Breast epithelium (tissue), 4 donors: ENCODE measurements around the gene RPL28. TPM values are rescaled to one million over a fixed set of nuclear protein-coding genes. Genes with fewer than 3 reads are reported as not detected.
A peak's percentile ranks its signal among the peaks of the same experiment; 100 is the strongest.
"Not testable (repeated sequence)": the region's sequence is repeated elsewhere in the genome, so short reads cannot be mapped to it uniquely, and the experiment has no call there.

ENCODE experiments used
- DNase-seq, 2 donors: peaks; one replicate each; pipeline ENCODE4 v3.0.0-alpha.2; 2019; ENCODE audit warnings: low spot score in 2 of 2
- H3K27ac ChIP-seq, 2 donors: fragments of 200-600 bp; sonication (generic) in 1 of 2; one replicate each; pipeline ENCODE4 v1.5.1; 2016 to 2019; ENCODE audit warnings: mild to moderate bottlenecking in 1 of 2
- H3K27me3 ChIP-seq, 2 donors: fragments of 200-600 bp; sonication (generic) in 1 of 2; one replicate each; pipeline versions ENCODE4 v1.5.1 to v1.6.0; 2017 to 2019; ENCODE audit warnings: control low read depth in 1 of 2, mild to moderate bottlenecking in 1 of 2
- H3K36me3 ChIP-seq: fragments of 200-600 bp; one replicate; pipeline ENCODE4 v1.5.1; 2019
- H3K4me1 ChIP-seq, 2 donors: fragments of 200-600 bp; sonication (generic); one replicate each; pipeline ENCODE4 v1.5.1; 2016 to 2019; ENCODE audit warnings: control low read depth in 1 of 2
- H3K4me3 ChIP-seq, 3 donors: fragments of 200-600 bp; sonication (generic); 1 replicate in 2 of 3; 2 replicates in 1 of 3; pipeline ENCODE4 v1.5.1; 2016 to 2019; ENCODE audit warnings: mild to moderate bottlenecking in 3 of 3, moderate library complexity in 2 of 3
- H3K9me3 ChIP-seq, 2 donors: fragments of 200-600 bp; sonication (generic) in 1 of 2; one replicate each; pipeline ENCODE4 v1.5.1; 2016 to 2019; ENCODE audit warnings: control low read depth in 1 of 2
- CTCF ChIP-seq, 3 donors: fragments of 450-650 bp; IDR thresholded peaks; one replicate each; pipeline ENCODE4 v1.5.1; 2016 to 2017; ENCODE audit warnings: antibody characterized with exemption in 3 of 3, mild to moderate bottlenecking in 3 of 3, moderate library complexity in 3 of 3
- POLR2A ChIP-seq: fragments of 450-650 bp; IDR thresholded peaks from one replicate; pipeline ENCODE4 v1.6.1; 2016; ENCODE audit warnings: antibody characterized with exemption, mild to moderate bottlenecking, moderate library complexity
- POLR2AphosphoS5 ChIP-seq, 3 donors: sonication (generic); formaldehyde crosslinking; IDR thresholded peaks; one replicate each; pipeline ENCODE4 v1.6.1; 2017; ENCODE audit warnings: antibody characterized with exemption in 3 of 3
- intact Hi-C: fragments of 100-400 bp; cut with DNase I; formaldehyde crosslinking; loops from one replicate; pipeline ENCODE4 v1.15.1; 2023; ENCODE audit warnings: low total_unique reads
- total RNA-seq, 3 donors: library from RNA; depleted of rRNA; stranded (reverse); fragments of >200 nt; gene quantifications; one replicate each; pipeline ENCODE4 v1.1.0, GENCODE V29; 2016

The RPL28 gene
- total RNA-seq, 3 donors from 2014 or later, result 462 to 673 (median 471) TPM

DNA sequence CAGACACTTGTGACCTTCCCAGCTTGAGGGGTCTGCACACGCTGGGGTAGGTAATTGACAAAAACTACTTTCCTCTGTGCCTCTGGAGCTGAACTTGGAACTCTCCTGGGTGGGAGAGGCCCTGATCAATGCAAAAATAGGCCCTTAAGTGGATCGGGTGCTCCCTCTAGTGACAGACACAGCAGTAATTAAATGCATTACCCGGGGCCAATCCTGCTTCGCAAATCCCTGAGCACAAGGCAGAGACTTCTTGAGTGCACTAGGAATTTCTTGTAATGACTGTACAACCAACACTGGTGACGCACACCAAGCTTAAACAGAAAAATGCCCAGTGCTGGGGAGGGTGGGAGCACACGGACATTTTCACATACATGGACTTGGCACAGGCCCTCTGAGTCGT, 32.5 kb downstream of the RPL28 start:
- peak in 1 of 2 donors; percentile 35 for DNase-seq
- Histone ChIP-seq H3K9me3 (no peaks in the 10 kb centered on the region), H3K27ac (no peak overlapping the region), H3K4me1 (no peaks in the 10 kb centered on the region), H3K27me3 (peaks cover 0 to 10% of the 10 kb centered on the region in 2 donors), H3K4me3 (no peak overlapping the region), H3K36me3 (no peaks in the 10 kb centered on the region)
- no peak for TF ChIP-seq POLR2AphosphoS5 (IDR thresholded peaks at IDR 0.05)
- TF ChIP-seq POLR2A, result no peak
- TF ChIP-seq CTCF (IDR thresholded peaks at IDR 0.05), result peak; percentile 38 to 68 (median 68)
- intact Hi-C loops, result loop anchor here (5.0 kb wide), 1 partner anchor 84 kb away; no protein-coding TSS in a partner anchor

- no peak for TF ChIP-seq POLR2AphosphoS5 (IDR thresholded peaks at IDR 0.05)
- no peak for TF ChIP-seq POLR2A
- TF ChIP-seq CTCF (IDR thresholded peaks at IDR 0.05), result no peak
- DNase-seq, result no peak
- Histone ChIP-seq H3K4me1 (no peaks in the 10 kb centered on the region), H3K36me3 (no peaks in the 10 kb centered on the region), H3K4me3 (no peak overlapping the region), H3K9me3 (no peaks in the 10 kb centered on the region), H3K27me3 (peaks cover 0 to 10% of the 10 kb centered on the region in 2 donors), H3K27ac (no peak overlapping the region)
- intact Hi-C loops, result loop anchor here (5.0 kb wide), 1 partner anchor 83 kb away; no protein-coding TSS in a partner anchor
These were observed 33.4 kb downstream of the RPL28 start for GRCh38 chr19:55419103-55419502.

- H3K9me3 ChIP-seq, result no peaks in the 10 kb centered on the region
- intact Hi-C loops, result loop anchor here (5.0 kb wide), 1 partner anchor 83 kb away; no protein-coding TSS in a partner anchor
- H3K4me1 ChIP-seq, result no peaks in the 10 kb centered on the region
- H3K4me3 ChIP-seq, result no peak overlapping the region
- TF ChIP-seq POLR2A (no peak), CTCF (IDR thresholded peaks at IDR 0.05) (no peak), POLR2AphosphoS5 (IDR thresholded peaks at IDR 0.05) (no peak)
- H3K27me3 ChIP-seq, result peaks cover 0 to 15% of the 10 kb centered on the region in 2 donors
- no peaks in the 10 kb centered on the region for H3K36me3 ChIP-seq
- no peak overlapping the region for H3K27ac ChIP-seq
- DNase-seq, result no peak
These were observed 34.0 kb downstream of the RPL28 start for GRCh38 chr19:55419624-55420236.

DNA sequence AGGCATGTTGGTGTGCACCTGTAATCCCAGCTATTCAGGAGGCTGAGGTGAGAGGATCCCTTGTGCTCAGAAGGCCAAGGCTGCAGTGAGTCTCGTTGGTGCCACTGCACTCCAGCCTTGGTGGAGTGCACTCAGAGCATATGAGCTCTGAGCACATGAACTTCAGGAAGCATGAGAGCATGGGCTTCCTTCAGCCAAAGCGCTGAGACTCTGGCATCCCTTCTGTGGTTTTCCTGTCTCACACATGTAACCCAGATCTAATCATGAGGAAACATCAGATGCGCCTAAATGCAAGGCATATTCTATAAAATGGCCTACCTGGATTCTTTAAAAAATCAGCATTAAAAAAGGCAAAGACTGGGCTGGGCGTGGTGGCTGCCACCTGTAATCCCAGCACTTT, 35.5 kb downstream of the RPL28 start:
- H3K9me3 ChIP-seq, H3K27ac ChIP-seq, H3K4me3 ChIP-seq, H3K36me3 ChIP-seq, DNase-seq, H3K4me1 ChIP-seq, intact Hi-C loops: not testable (repeated sequence)
- peaks cover 0 to 18% of the 10 kb centered on the region in 2 donors for H3K27me3 ChIP-seq

DNA sequence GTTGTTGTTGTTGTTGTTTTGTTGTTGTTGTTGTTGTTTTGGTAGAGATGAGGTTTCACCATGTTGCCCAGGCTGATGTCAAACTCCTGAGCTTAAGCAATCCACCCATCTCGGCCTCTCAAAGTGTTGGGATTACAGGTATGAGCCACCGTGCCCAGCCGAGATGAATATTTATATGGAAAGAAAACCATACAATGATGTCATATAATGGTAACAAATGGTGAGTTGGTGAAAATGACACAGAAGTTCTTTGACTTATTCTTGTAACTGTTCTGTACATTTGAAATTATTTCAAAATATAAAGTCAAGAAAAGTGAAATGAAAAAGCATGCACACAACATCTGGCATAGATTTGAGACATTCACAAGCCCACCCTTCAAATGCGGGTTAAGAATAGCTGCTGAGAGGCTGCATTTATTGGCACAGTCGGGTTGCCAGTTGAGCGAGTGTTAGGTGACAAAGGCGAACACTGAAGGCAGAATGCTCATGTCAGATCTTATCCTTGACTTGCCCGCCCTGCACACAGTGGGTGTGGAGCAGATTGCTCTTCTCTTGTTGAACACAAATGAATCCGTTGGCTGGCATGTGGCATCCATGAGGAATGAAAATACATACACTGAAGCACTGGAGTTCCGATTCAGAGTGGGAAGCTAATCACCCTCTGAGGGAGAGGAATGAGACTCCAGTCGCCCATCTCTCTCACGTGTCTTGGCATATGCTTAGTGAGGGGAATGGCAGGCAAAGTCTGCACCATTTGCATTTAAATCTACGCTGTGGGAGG, 37.7 kb downstream of the RPL28 start:
- TF ChIP-seq POLR2AphosphoS5 (IDR thresholded peaks at IDR 0.05) (no peak), POLR2A (no peak), CTCF (IDR thresholded peaks at IDR 0.05) (no peak)

More for the DNA sequence above, 37.7 kb downstream of the RPL28 start:
- Histone ChIP-seq H3K4me1 (no peaks in the 10 kb centered on the region), H3K27me3 (peaks cover 0 to 18% of the 10 kb centered on the region in 2 donors), H3K9me3 (no peaks in the 10 kb centered on the region), H3K4me3 (no peak overlapping the region), H3K27ac (no peak overlapping the region), H3K36me3 (no peaks in the 10 kb centered on the region)
- no peak for DNase-seq
- intact Hi-C loops, result no loop called here
